Liver (tissue), 9 donors: ENCODE measurements around the gene CLCN5. TPM values are rescaled to one million over a fixed set of nuclear protein-coding genes. Genes with fewer than 3 reads are reported as not detected.

Source experiments
- DNase-seq: peaks from one replicate; pipeline ENCODE4 v3.0.0-alpha.2; 2017; ENCODE audit warnings: low spot score
- H3K27ac ChIP-seq, 2 donors: one replicate each; pipeline ENCODE4 v1.7.0; 2013; ENCODE audit warnings: inconsistent platforms in 2 of 2, low read length in 2 of 2, control low read depth in 1 of 2, low read depth in 1 of 2, mild to moderate bottlenecking in 1 of 2
- H3K27me3 ChIP-seq, 4 donors: one replicate each; pipeline versions ENCODE4 v1.6.1 to v1.7.0; 2013; ENCODE audit warnings: low read length in 3 of 4, inconsistent platforms in 1 of 4, mild to moderate bottlenecking in 1 of 4, moderate library complexity in 1 of 4; ENCODE audit not compliant: control insufficient read depth in 4 of 4, insufficient read depth in 4 of 4
- H3K36me3 ChIP-seq, 4 donors: one replicate each; pipeline versions ENCODE4 v1.6.1 to v1.7.0; 2013; ENCODE audit warnings: low read length in 3 of 4, mild to moderate bottlenecking in 3 of 4, low read depth in 1 of 4, moderate library complexity in 1 of 4; ENCODE audit not compliant: control insufficient read depth in 4 of 4, insufficient read depth in 3 of 4
- H3K4me1 ChIP-seq, 4 donors: one replicate each; pipeline versions ENCODE4 v1.6.1 to v1.7.0; 2013; ENCODE audit warnings: low read length in 3 of 4, mild to moderate bottlenecking in 3 of 4, moderate library complexity in 1 of 4; ENCODE audit not compliant: control insufficient read depth in 4 of 4, insufficient read depth in 4 of 4
- H3K4me3 ChIP-seq, 3 donors: one replicate each; pipeline versions ENCODE4 v1.6.1 to v1.7.0; 2013; ENCODE audit warnings: low read length in 3 of 3, control low read depth in 1 of 3, low read depth in 1 of 3, mild to moderate bottlenecking in 1 of 3
- H3K9ac ChIP-seq, 2 donors: one replicate each; pipeline ENCODE4 v1.7.0; 2013; ENCODE audit warnings: low read length in 2 of 2, mild to moderate bottlenecking in 2 of 2, moderate library complexity in 2 of 2, control low read depth in 1 of 2, low read depth in 1 of 2
- H3K9me3 ChIP-seq, 4 donors: one replicate each; pipeline versions ENCODE4 v1.6.1 to v1.7.0; 2013; ENCODE audit warnings: low read length in 3 of 4; ENCODE audit not compliant: control insufficient read depth in 4 of 4
- CTCF ChIP-seq: fragments of 150-350 bp; IDR thresholded peaks from 2 replicates; pipeline ENCODE4 v1.5.1; 2017; ENCODE audit warnings: improper control_type of control experiment, low read depth, low read length; ENCODE audit not compliant: missing input control
- EGR1 ChIP-seq, 2 donors: IDR thresholded peaks; 2 replicates each; pipeline ENCODE4 v1.6.1; 2016 to 2018; ENCODE audit warnings: antibody characterized with exemption in 2 of 2, low read depth in 2 of 2
- FOXA1 ChIP-seq: IDR thresholded peaks from 2 replicates; pipeline ENCODE4 v1.6.1; 2016; ENCODE audit warnings: antibody characterized with exemption
- FOXA2 ChIP-seq: IDR thresholded peaks from 2 replicates; pipeline ENCODE4 v1.6.1; 2016; ENCODE audit warnings: antibody characterized with exemption
- GABPA ChIP-seq, 2 donors: IDR thresholded peaks in 1 of 2; conservative IDR thresholded peaks in 1 of 2; 2 replicates each; pipeline ENCODE4 v1.6.1; 2016; ENCODE audit warnings: antibody characterized with exemption in 2 of 2, mild to moderate bottlenecking in 1 of 2, moderate library complexity in 1 of 2
- HNF4A ChIP-seq, 2 donors: conservative IDR thresholded peaks; 2 replicates each; pipeline ENCODE4 v1.6.1; 2016; ENCODE audit warnings: antibody characterized with exemption in 2 of 2, mild to moderate bottlenecking in 2 of 2
- HNF4G ChIP-seq: IDR thresholded peaks from 2 replicates; pipeline ENCODE4 v1.6.1; 2016; ENCODE audit warnings: antibody characterized with exemption
- JUND ChIP-seq, 2 donors: IDR thresholded peaks; 2 replicates each; pipeline ENCODE4 v1.6.1; 2016; ENCODE audit warnings: antibody characterized with exemption in 2 of 2
- NR2F2 ChIP-seq: IDR thresholded peaks from 2 replicates; pipeline ENCODE4 v1.6.1; 2016; ENCODE audit warnings: antibody characterized with exemption
- RAD21 ChIP-seq, 2 donors: IDR thresholded peaks; 2 replicates each; pipeline ENCODE4 v1.6.1; 2016; ENCODE audit warnings: antibody characterized with exemption in 2 of 2, mild to moderate bottlenecking in 2 of 2
- RXRA ChIP-seq, 2 donors: IDR thresholded peaks; 2 replicates each; pipeline ENCODE4 v1.6.1; 2017 to 2018; ENCODE audit warnings: antibody characterized with exemption in 2 of 2, mild to moderate bottlenecking in 1 of 2
- SP1 ChIP-seq: IDR thresholded peaks from 2 replicates; pipeline ENCODE4 v1.6.1; 2018; ENCODE audit warnings: antibody characterized with exemption, mild to moderate bottlenecking
- TAF1 ChIP-seq: conservative IDR thresholded peaks from 2 replicates; pipeline ENCODE4 v1.6.1; 2016; ENCODE audit warnings: antibody characterized with exemption, mild to moderate bottlenecking
- YY1 ChIP-seq: IDR thresholded peaks from 2 replicates; pipeline ENCODE4 v1.6.1; 2016; ENCODE audit warnings: antibody characterized with exemption, mild to moderate bottlenecking
- ZBTB33 ChIP-seq: IDR thresholded peaks from 2 replicates; pipeline ENCODE4 v1.6.1; 2016; ENCODE audit warnings: antibody characterized with exemption
- WGBS: extraction: QIAGEN DNeasy Blood & Tissue Kit; methylation state at CpG from one replicate; pipeline ENCODE4 v1.1.7; 2013; 5-methylcytosine and 5-hydroxymethylcytosine counted together
- polyA plus RNA-seq, 2 donors: library from polyadenylated mRNA; stranded (reverse) in 1 of 2; unstranded in 1 of 2; fragments of 200-250 nt in 1 of 2; fragments of >200 nt in 1 of 2; fragmentation: Nextera tagmentation in 1 of 2; extraction: Ambion mirVana in 1 of 2; gene quantifications; one replicate each; pipeline versions ENCODE4 v1.2.1 to v1.2.3, GENCODE V29; 2013 to 2015
- total RNA-seq, 2 donors: library from RNA; depleted of rRNA; stranded (reverse); fragments of >200 nt; gene quantifications; one replicate each; pipeline ENCODE4 v1.2.3, GENCODE V29; 2014
- TF ChIP-seq, protein P1 (sequence below): IDR thresholded peaks from 2 replicates; pipeline ENCODE4 v1.6.1; 2016; ENCODE audit warnings: antibody characterized with exemption
- TF ChIP-seq, protein P2 (sequence below): IDR thresholded peaks from 2 replicates; pipeline ENCODE4 v1.6.1; 2016; ENCODE audit warnings: antibody characterized with exemption, mild to moderate bottlenecking
- TF ChIP-seq, protein P3 (sequence below): IDR thresholded peaks from 2 replicates; pipeline ENCODE4 v1.6.1; 2016; ENCODE audit warnings: antibody characterized with exemption
- donor health status: healthy.
- donor health status: healthy.
- donor health status: healthy.
- donor health status: healthy.
- donor health status: healthy.

The CLCN5 gene
- total and polyA plus RNA-seq, 4 donors = 5.6 to 56.1 (median 14.6) TPM

DNA sequence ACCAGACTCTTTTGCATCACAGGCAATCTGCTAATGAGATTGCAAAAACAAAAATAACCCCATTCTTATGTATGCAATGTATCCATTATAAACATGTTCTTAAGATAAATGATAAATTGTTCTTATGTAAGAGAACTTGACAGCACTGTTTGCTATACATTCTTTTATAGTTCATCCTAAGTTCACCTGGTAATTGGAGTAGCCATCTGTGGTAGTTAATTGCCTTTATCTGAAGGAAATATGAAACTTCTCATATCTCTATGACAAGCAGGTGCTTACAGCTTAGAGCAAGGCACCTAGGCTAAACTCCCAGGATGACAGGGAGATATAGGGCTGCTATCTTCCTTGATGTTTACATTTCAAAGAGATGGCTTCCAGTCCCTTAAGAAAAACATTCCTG is 21.3 kb upstream of the CLCN5 start:
- H3K36me3 ChIP-seq = no peaks in the 10 kb centered on the region
- H3K4me1 ChIP-seq = no peaks in the 10 kb centered on the region
- H3K9me3 ChIP-seq = peaks cover 0 to 9% (median 1%) of the 10 kb centered on the region in 4 donors
- no peak for DNase-seq
- H3K9ac ChIP-seq = no peak overlapping the region
- H3K27me3 ChIP-seq = no peaks in the 10 kb centered on the region
- H3K27ac ChIP-seq = no peak overlapping the region
- TF ChIP-seq, protein P1, sequence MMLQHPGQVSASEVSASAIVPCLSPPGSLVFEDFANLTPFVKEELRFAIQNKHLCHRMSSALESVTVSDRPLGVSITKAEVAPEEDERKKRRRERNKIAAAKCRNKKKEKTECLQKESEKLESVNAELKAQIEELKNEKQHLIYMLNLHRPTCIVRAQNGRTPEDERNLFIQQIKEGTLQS = no peak
- TF ChIP-seq, protein P2, sequence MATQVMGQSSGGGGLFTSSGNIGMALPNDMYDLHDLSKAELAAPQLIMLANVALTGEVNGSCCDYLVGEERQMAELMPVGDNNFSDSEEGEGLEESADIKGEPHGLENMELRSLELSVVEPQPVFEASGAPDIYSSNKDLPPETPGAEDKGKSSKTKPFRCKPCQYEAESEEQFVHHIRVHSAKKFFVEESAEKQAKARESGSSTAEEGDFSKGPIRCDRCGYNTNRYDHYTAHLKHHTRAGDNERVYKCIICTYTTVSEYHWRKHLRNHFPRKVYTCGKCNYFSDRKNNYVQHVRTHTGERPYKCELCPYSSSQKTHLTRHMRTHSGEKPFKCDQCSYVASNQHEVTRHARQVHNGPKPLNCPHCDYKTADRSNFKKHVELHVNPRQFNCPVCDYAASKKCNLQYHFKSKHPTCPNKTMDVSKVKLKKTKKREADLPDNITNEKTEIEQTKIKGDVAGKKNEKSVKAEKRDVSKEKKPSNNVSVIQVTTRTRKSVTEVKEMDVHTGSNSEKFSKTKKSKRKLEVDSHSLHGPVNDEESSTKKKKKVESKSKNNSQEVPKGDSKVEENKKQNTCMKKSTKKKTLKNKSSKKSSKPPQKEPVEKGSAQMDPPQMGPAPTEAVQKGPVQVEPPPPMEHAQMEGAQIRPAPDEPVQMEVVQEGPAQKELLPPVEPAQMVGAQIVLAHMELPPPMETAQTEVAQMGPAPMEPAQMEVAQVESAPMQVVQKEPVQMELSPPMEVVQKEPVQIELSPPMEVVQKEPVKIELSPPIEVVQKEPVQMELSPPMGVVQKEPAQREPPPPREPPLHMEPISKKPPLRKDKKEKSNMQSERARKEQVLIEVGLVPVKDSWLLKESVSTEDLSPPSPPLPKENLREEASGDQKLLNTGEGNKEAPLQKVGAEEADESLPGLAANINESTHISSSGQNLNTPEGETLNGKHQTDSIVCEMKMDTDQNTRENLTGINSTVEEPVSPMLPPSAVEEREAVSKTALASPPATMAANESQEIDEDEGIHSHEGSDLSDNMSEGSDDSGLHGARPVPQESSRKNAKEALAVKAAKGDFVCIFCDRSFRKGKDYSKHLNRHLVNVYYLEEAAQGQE = no peak
- TF ChIP-seq FOXA2 (no peak), GABPA (IDR thresholded peaks at IDR 0.05 in 1 of 2, conservative IDR thresholded peaks at IDR 0.05 in 1 of 2) (no peak), TAF1 (no peak), HNF4A (conservative IDR thresholded peaks at IDR 0.05) (no peak), RXRA (IDR thresholded peaks at IDR 0.05) (no peak), FOXA1 (no peak), NR2F2 (no peak), YY1 (no peak), CTCF (no peak), JUND (IDR thresholded peaks at IDR 0.05) (no peak), ZBTB33 (no peak), EGR1 (IDR thresholded peaks at IDR 0.05; ENCODE audit: low read depth in 2 of 2) (no peak), HNF4G (no peak), RAD21 (IDR thresholded peaks at IDR 0.05) (no peak), SP1 (no peak)
- TF ChIP-seq, protein P3, sequence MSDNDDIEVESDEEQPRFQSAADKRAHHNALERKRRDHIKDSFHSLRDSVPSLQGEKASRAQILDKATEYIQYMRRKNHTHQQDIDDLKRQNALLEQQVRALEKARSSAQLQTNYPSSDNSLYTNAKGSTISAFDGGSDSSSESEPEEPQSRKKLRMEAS = no peak
- H3K4me3 ChIP-seq = no peak overlapping the region

DNA sequence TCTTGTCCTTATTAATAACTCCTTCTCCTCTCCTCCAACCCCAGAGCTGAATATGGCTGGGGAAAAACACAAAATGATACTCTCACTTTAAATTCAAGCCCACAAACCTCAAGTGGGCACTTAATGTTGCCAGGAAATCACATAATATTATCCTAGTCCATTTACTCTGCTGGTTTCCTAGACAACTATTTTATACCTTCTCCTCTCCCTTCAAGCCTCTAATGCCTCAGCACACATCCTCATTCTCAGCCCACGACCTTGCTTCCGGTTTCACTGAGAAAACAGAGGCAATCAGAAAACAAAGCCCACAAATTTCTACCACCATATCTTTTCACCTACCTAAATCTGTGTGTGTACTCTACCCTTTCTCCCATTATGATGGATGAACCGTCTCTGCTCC is 12.1 kb upstream of the CLCN5 start:
- H3K27me3 ChIP-seq = no peaks in the 10 kb centered on the region
- no peaks in the 10 kb centered on the region for H3K4me1 ChIP-seq
- no peak overlapping the region for H3K4me3 ChIP-seq
- no peak for DNase-seq
- H3K9ac ChIP-seq = no peak overlapping the region
- H3K36me3 ChIP-seq = no peaks in the 10 kb centered on the region
- 52% methylated on average over 3 of the region's 3 CpGs for WGBS
- TF ChIP-seq CTCF (no peak), FOXA2 (no peak), TAF1 (no peak), HNF4A (conservative IDR thresholded peaks at IDR 0.05) (no peak), GABPA (IDR thresholded peaks at IDR 0.05 in 1 of 2, conservative IDR thresholded peaks at IDR 0.05 in 1 of 2) (no peak), FOXA1 (no peak), RXRA (IDR thresholded peaks at IDR 0.05) (no peak), NR2F2 (no peak), YY1 (no peak), SP1 (no peak), HNF4G (no peak)
- TF ChIP-seq, protein P1 = no peak
- TF ChIP-seq, protein P3 = no peak
- H3K9me3 ChIP-seq = peaks cover 0 to 3% (median 0%) of the 10 kb centered on the region in 4 donors
- no peak overlapping the region for H3K27ac ChIP-seq
